Measurements from ENCODE around the gene BRINP1.

Gene BRINP1

GRCh38 chr9:119280740-119281485 lies 88.3 kb downstream of the BRINP1 start:
- no peak for DNase-seq

GRCh38 chr9:119278171-119278570 lies 91.1 kb downstream of the BRINP1 start:
- DNase-seq, result peak; percentile 14

DNA sequence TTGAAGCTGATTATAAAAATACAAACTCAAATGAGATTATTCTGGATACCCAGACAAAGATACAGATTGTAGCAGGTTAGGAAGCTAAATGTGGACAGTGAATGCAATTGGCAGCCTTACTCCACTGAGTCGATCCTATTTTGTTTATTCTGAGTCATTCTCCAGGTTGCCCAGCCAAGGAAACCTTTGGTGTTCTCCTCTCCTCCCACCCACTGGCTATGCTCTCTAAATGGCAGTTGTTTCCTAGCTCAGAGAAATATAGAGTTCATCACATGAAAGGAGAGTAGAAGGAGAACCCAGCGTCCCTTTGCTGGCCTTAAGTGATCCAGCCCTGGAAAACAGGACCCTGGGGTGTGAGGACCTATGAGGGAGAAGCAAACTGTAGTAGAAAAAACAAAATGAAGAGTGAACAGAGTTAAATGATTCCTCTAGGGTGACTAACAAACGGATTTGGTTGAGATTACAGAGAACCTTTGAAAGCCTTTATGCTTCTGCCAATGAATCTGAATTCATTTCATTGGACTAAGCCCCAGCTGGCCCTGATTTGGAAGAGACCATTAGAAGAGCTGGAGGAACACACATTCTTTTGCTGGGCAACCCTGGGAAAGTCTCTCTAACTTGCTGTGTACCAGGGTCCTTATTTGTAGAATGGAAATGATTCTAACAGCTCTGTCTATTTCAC lies 95.1 kb downstream of the BRINP1 start:
- no peak for DNase-seq

DNA sequence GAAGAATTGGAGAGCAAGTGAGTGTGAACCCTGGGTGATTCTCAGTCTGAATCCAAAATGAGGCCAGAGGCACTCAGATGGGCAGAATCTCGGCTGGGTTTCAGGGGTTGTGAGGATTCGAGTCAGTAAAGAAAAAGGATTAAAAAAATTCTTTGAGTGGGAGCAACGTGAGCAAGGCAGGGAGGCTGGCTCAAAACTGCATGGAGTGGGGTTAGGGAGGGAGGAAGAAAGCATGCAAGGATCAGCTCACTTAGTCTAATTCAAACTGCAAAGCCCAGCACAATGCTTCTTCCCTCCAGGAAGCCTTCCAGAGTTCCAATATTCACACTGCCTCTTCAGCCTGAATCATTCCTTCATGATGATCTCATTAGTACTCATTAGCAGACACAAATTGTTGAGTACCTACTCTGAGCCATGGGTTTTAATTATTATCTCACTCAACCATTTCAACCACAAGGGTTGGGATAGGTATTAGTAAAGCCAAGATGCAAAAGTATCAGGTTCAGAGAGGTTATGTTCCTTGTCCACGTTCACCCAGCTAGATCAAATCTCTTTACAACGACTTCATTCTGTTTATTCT lies 95.8 kb downstream of the BRINP1 start:
- DNase-seq, result no peak

DNA sequence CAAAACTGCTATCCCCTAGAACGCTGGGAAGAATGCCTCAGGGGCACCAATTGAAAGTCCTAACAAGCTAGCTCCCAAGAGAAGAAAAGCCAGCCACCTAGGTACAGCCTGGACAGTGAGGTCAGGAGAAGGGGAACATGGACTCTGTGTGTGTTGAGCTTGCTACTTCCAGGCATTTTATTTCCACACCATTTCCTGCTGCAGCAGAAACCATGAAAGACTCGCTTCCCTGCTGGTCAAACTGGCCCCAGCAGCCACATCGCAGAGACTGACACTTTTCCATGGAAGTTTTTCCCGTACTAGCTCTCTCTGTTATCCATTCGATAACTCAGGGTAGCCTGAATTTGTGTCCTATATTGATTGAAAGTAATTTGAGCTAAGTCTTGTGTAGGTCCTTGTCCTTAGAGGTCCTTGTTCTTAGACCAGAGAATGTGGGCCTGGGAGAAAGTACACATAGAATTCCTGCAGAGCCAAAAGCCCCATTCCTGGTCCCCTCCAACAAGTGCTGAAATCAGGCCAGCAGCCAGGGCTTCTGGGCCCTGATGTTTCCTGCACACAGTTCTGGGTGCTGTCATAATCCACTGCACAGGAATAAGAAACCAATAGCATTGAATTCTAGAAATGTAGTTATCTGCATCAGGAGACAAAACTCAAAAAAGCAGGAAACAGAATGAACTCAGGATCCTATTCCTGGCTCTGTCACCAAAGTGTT lies 96.6 kb downstream of the BRINP1 start:
- no peak for DNase-seq

DNA sequence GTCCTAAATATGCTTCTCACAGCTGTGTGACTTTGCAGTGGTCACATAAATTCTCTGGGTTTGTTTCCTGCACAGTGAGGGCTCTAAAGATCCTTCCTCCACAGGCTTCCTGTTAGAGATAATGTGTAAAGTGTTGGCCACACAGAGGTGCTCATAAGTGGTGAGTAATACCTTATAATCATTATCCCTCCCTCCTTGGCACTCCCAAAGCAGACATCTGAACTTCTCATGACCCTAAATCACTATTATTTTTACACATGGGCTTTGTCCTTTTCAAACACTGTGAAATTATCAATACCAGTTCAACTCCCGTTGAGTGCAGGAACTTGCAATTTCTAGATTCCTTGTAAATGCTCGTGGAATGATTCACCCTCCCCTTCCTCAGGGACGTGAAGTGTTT lies 100.2 kb downstream of the BRINP1 start:
- DNase-seq, result no peak

GRCh38 chr9:119264165-119264564 lies 105.1 kb downstream of the BRINP1 start:
- DNase-seq, result no peak

DNA sequence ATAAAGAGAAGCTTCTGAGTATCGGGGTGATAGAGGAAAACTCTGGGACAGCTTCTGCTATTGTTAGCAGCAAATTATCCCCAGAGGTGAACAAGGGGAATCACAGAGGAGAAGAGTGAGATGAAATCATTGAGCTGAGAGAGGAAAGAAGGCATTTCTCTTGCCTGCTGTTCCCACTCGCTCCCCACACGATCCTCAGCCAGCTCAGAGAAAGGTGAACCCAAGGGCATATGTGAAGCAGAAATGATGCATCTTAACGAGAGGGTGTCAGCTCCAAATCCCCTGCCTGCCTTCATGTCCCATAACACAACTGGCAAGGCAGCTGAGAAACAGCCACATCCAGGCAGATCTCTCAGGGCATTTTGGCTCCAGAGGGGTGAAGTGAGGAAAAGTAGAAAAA lies 111.6 kb downstream of the BRINP1 start:
- no peak for DNase-seq

- DNase-seq, result no peak
Measured at GRCh38 chr9:119255116-119255515, 114.1 kb downstream of the BRINP1 start.

- DNase-seq, result no peak
Measured at GRCh38 chr9:119252671-119253299, 116.5 kb downstream of the BRINP1 start.

DNA sequence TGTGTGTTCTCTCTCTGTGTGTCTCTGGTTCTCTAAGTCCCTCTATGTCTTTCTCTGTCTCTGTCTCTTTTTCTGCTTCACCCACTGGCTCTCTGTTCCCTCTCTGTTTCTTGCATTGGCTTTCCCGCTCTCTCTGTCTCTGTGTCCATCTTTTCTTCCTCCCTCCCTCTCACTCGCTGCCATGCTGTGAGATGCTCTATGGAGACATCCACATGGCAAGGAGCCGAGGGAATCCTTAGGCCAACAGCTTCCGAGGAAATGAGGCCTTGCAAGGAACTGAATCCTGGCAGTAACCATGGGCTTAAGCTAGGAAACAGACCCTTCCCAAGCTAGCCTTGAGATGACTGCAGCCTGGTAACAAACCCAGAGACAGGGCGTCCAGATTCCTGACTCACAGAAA lies 117.3 kb downstream of the BRINP1 start:
- no peak for DNase-seq

GRCh38 chr9:119250730-119251129 lies 118.5 kb downstream of the BRINP1 start:
- DNase-seq, result no peak

DNA sequence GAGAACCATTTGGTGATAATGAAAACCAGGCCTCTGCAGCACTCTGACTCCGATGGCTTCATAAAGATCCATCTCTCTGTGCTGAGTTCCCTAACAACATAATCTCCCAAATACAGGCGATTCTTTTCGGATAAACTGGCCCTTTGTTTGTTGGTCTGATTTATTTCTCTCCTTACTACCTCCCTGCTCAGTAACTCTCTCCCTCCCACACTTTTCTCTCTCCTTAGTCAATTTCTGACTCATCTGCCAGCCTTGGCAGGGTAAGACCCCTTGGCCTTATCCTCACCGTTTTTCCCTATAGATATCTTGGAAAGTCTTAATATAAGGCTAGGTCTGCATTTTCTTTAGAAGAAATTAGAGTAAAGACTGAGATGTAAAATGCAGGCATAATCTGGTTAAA lies 128.7 kb downstream of the BRINP1 start:
- no peak for DNase-seq

GRCh38 chr9:119234636-119235035 lies 134.6 kb downstream of the BRINP1 start:
- DNase-seq, result no peak

DNA sequence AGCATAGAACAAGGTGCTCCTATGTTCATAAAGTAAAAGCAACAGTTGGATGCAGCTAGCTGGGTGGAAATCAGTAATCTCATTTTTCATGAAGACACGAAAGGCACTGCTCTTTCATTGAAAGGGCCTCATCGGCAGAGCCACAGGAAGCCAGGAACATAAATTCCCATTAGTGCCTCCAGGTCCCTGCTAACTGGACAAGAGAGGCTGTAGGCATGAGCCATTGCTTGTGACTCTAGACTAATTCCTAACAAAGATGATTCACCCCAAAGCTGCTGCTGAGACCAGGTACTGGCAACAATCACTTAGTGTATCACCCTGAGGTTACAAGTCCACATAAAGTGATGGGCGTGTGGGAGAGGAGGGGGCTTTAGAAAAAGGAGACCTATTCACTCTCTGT lies 141.8 kb downstream of the BRINP1 start:
- no peak for DNase-seq

GRCh38 chr9:119224431-119224830 lies 144.8 kb downstream of the BRINP1 start:
- no peak for DNase-seq

DNA sequence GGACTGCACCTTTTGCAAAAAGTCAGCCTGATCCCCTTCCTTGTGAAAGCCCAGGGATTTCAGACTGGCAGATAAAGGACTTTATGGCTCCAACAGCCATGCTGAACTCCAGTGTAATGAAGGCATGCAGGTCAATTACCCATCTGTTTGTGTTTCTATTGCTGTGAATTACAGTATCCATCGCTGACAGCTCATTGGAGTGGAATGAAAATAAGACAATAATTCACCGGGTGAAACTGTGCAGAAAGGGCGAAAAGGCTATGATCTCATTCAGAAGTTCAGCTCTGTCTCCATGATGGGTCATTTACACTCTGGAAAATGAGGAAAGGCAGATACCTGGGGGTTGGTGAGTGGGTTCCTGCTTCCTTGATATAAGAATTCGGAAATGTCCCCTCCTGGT lies 148.0 kb downstream of the BRINP1 start:
- no peak for DNase-seq

DNA sequence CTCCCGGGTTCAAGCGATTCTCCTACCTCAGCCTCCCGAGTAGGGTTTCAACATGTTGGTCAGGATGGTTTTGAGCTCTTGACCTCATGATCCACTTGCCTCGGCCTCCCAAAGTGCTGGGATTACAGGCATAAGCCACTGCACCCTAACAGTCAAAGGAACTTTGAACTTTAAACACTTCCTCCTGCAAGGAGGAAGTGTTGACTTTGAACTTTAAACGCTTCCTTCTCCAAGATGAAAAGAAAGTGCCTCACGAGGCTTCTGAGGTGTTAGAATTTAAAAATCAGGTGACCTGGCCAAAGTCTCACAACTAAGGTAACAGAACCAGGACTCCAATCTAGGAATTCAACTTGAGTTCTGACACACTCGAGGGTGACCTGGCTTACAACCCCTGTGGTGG lies 150.9 kb downstream of the BRINP1 start:
- DNase-seq, result no peak

DNA sequence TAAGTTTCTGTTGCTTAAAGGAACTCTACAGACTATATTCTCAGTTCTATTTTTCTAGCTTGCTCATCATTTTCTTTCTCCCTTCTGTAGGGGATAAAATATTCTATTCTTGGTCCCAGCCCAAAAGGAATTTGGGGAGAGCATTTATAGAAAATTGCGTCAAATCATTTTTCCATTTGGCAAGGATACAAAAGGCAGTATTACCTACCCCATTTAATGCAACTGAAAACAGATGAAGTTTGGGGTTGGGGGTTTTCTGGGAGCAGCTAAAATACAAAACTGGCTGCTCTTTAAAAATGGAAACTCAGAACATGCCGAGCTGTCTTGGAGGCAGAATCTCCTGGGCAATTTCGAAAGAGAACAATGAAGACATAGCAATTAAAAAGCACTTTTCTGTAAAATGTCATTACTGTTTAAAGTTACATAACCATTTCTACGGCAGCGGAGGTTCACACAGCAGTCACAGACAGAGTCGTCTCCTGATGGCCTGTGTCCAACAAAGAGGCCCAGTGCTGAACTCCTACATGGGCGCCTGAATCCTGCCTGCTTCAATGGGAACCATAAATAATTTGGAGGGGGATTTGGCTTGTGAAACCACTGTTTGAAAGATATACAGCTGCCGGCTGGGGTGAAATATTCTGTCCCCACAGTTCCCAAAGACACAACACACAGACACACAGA lies 152.4 kb downstream of the BRINP1 start:
- no peak for DNase-seq

GRCh38 chr9:119215651-119216050 lies 153.6 kb downstream of the BRINP1 start:
- no peak for DNase-seq

GRCh38 chr9:119213471-119213870 lies 155.8 kb downstream of the BRINP1 start:
- no peak for DNase-seq

GRCh38 chr9:119197893-119198607 lies 171.2 kb downstream of the BRINP1 start:
- no peak for DNase-seq
